Calu3 (cell line): ENCODE data around the gene LRP10. TPM values are rescaled to one million over a fixed set of nuclear protein-coding genes. Genes with fewer than 3 reads are reported as not detected.

Experiments used
- BruUV-seq: library from RNA; stranded (reverse); fragments of 400-500 nt; replicated peaks from 2 replicates; lab custom pipeline; 2021; lab: Mats Ljungman, UMichigan
- CTCF ChIA-PET: fragments of 300-600 bp; sonication (Branson Sonifier 250); formaldehyde crosslinking; loops from one replicate; lab custom pipeline; 2022; ENCODE audit warnings: antibody characterized with exemption; lab: Charles Lee
- DNase-seq: peaks from one replicate; pipeline ENCODE4 v3.0.0; 2022
- H3K27ac Mint-ChIP-seq: one replicate; pipeline ENCODE4 v1.8.0; 2022; ENCODE audit warnings: mixed read lengths; ENCODE audit not compliant: unreplicated experiment
- H3K27me3 Mint-ChIP-seq: one replicate; pipeline ENCODE4 v1.8.0; 2022; ENCODE audit warnings: mixed read lengths; ENCODE audit not compliant: unreplicated experiment
- H3K36me3 Mint-ChIP-seq: one replicate; pipeline ENCODE4 v1.8.0; 2022; ENCODE audit warnings: mild to moderate bottlenecking, moderate library complexity, mixed read lengths; ENCODE audit not compliant: insufficient read depth, unreplicated experiment
- H3K4me1 Mint-ChIP-seq: one replicate; pipeline ENCODE4 v1.8.0; 2022; ENCODE audit warnings: mild to moderate bottlenecking, low read depth, mixed read lengths; ENCODE audit not compliant: unreplicated experiment
- H3K4me3 Mint-ChIP-seq: one replicate; pipeline ENCODE4 v1.8.0; 2022; ENCODE audit warnings: mild to moderate bottlenecking, low read depth, moderate library complexity, mixed read lengths; ENCODE audit not compliant: unreplicated experiment
- H3K9me3 Mint-ChIP-seq: one replicate; pipeline ENCODE4 v1.8.0; 2022; ENCODE audit warnings: low read depth, mixed read lengths; ENCODE audit not compliant: unreplicated experiment
- CTCF ChIP-seq: fragments of 200-600 bp; IDR thresholded peaks from one replicate; pipeline ENCODE4 v1.8.0; 2022; ENCODE audit warnings: antibody characterized with exemption; ENCODE audit not compliant: unreplicated experiment
- intact Hi-C: fragments of 100-400 bp; cut with micrococcal nuclease; formaldehyde crosslinking; loops from one replicate; pipeline ENCODE4 v1.10.0; 2022; ENCODE audit not compliant: unreplicated experiment
- total RNA-seq: library from RNA; stranded (reverse); gene quantifications from 2 replicates; pipeline ENCODE4 v1.2.3, GENCODE V29; 2022

The LRP10 gene
- total RNA-seq, 1 experiment from 2014 or later: 112 TPM

DNA sequence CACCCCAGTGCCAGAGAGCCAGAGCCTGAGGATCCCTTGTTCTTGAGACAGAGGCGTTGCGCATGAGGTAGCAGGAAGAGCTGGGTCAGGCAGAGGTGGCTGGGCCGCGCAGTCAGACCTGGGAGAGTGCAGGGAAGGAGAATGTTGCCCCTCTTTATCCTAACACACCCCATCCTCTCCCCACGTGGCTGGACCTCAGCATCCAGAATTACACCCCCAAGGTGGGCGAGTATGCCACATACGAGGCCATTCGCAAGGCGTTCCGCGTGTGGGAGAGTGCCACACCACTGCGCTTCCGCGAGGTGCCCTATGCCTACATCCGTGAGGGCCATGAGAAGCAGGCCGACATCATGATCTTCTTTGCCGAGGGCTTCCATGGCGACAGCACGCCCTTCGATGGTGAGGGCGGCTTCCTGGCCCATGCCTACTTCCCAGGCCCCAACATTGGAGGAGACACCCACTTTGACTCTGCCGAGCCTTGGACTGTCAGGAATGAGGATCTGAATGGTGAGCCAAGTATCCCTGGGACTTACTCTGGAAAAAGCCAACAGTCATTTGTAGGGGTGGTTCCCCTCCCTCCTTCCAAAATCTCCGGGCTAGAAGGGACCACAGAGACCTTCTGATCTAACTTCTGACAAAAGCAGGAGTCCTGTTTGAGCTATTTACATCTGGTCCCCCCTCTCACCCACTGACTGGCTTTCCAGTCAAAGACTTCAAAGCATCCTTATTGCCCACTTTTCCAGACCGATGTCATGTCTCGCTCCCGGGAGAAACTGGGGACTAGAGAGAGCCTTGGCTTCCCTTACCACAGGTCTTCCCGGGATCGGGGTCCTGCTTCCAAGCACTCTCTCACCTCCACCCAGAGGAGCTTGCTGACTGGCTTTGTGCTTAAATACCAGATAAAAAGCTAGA lies 29.1 kb upstream of the LRP10 start:
- peaks cover 8% of the 10 kb centered on the region for H3K4me1 Mint-ChIP-seq

DNA sequence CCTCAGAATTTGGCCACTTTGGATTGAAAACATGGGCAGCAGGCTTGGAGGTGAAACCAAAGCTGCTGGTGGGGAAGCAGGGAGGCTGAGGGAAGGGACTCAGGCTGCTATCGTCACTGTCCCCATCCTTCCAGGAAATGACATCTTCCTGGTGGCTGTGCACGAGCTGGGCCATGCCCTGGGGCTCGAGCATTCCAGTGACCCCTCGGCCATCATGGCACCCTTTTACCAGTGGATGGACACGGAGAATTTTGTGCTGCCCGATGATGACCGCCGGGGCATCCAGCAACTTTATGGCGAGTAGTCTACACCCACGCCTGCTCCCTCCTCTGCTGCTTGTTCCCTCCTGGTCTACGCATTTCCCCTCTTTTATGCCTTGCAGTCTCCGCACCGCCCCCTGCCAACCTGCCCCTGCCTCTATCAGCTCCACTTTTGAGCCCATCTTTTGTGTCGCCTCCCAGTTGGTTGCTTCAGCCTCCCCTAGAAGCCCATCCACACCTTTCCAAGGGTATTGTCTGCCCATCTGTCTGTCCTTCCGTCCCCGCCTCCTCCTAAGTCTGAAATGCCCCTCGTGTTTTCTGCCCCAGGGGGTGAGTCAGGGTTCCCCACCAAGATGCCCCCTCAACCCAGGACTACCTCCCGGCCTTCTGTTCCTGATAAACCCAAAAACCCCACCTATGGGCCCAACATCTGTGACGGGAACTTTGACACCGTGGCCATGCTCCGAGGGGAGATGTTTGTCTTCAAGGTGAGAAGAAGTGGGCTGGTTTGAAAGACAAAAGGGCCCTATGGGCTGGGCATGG lies 28.2 kb upstream of the LRP10 start:
- TF ChIP-seq CTCF: no peak
- H3K4me3 Mint-ChIP-seq: no peak overlapping the region
- no peak overlapping the region for H3K27ac Mint-ChIP-seq
- H3K9me3 Mint-ChIP-seq: no peaks in the 10 kb centered on the region
- no TSS peak for BruUV-seq
- peaks cover 8% of the 10 kb centered on the region for H3K4me1 Mint-ChIP-seq
- intact Hi-C loops: no loop called here
- H3K27me3 Mint-ChIP-seq: peaks cover 12% of the 10 kb centered on the region
- H3K36me3 Mint-ChIP-seq: no peaks in the 10 kb centered on the region
- no peak for DNase-seq
- CTCF ChIA-PET: no interaction called here

More for the DNA sequence above, 29.1 kb upstream of the LRP10 start:
- intact Hi-C loops: no loop called here
- CTCF ChIA-PET: no interaction called here
- no peak overlapping the region for H3K27ac Mint-ChIP-seq
- H3K36me3 Mint-ChIP-seq: peaks cover 1% of the 10 kb centered on the region
- H3K4me3 Mint-ChIP-seq: no peak overlapping the region
- no TSS peak for BruUV-seq
- DNase-seq: no peak
- peaks cover 14% of the 10 kb centered on the region for H3K27me3 Mint-ChIP-seq
- no peaks in the 10 kb centered on the region for H3K9me3 Mint-ChIP-seq
- no peak for TF ChIP-seq CTCF

DNA sequence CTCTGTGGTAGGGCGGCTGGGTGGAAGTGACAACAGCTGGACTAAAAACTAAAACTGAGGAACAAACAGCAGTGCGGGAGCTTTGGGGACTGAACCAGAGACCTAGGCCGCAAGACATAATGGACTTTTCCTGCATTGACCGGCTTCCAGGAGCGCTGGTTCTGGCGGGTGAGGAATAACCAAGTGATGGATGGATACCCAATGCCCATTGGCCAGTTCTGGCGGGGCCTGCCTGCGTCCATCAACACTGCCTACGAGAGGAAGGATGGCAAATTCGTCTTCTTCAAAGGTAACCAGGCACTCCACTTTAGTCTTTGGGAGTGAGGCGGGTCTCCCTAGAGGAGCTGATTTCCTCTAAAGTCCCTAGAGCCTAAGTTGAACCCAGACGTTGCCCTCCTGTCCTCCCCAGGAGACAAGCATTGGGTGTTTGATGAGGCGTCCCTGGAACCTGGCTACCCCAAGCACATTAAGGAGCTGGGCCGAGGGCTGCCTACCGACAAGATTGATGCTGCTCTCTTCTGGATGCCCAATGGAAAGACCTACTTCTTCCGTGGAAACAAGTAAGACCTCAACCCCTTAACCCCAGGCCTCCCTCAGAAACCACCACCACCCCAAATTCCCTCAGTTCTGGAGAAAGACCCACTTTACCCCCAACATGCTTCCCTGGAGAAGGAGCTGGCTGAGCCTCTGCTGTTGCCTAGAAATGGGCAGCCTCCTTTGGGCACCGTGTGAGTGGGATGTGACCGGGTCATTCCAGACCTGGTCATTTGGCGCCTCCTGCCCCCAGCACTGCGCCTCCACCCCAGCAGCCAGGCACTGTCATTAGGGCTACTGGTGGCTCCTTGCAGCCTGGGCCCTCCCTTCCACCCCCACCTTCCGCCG lies 27.1 kb upstream of the LRP10 start:
- Mint-ChIP-seq H3K4me3 (no peak overlapping the region), H3K9me3 (no peaks in the 10 kb centered on the region), H3K4me1 (no peaks in the 10 kb centered on the region), H3K36me3 (no peaks in the 10 kb centered on the region), H3K27ac (no peak overlapping the region), H3K27me3 (peaks cover under 1% of the 10 kb centered on the region)
- CTCF ChIA-PET: no interaction called here
- no peak for DNase-seq
- TF ChIP-seq CTCF: no peak
- intact Hi-C loops: no loop called here
- BruUV-seq: no TSS peak

GRCh38 chr14:22845103-22845394 lies 26.5 kb upstream of the LRP10 start:
- BruUV-seq: no TSS peak
- CTCF ChIA-PET: no interaction called here
- TF ChIP-seq CTCF: no peak
- H3K27me3 Mint-ChIP-seq: no peaks in the 10 kb centered on the region
- H3K36me3 Mint-ChIP-seq: no peaks in the 10 kb centered on the region
- no peak overlapping the region for H3K27ac Mint-ChIP-seq
- H3K4me3 Mint-ChIP-seq: no peak overlapping the region
- H3K9me3 Mint-ChIP-seq: no peaks in the 10 kb centered on the region
- H3K4me1 Mint-ChIP-seq: no peaks in the 10 kb centered on the region
- DNase-seq: no peak
- intact Hi-C loops: no loop called here
